ENCODE data around the gene COPB1. TPM values are rescaled to one million over a fixed set of nuclear protein-coding genes. Genes with fewer than 3 reads are reported as not detected.

COPB1 gene
- total and polyA plus RNA-seq, 2 of the 13 experiments (the other 11 are each of a cell fraction or from before 2014, with no cell fraction given): 114 to 195 TPM

- TF ChIP-seq AGO2 (optimal IDR thresholded peaks at IDR 0.05; ENCODE audit: low read depth, low read length) (no peak), TGIF2 (CRISPR knock-in tag; IDR thresholded peaks at IDR 0.05) (no peak), ZNF605 (CRISPR knock-in tag; IDR thresholded peaks at IDR 0.05) (no peak)
Measured at GRCh38 chr11:14458377-14458776, 41.2 kb downstream of the COPB1 start.

DNA sequence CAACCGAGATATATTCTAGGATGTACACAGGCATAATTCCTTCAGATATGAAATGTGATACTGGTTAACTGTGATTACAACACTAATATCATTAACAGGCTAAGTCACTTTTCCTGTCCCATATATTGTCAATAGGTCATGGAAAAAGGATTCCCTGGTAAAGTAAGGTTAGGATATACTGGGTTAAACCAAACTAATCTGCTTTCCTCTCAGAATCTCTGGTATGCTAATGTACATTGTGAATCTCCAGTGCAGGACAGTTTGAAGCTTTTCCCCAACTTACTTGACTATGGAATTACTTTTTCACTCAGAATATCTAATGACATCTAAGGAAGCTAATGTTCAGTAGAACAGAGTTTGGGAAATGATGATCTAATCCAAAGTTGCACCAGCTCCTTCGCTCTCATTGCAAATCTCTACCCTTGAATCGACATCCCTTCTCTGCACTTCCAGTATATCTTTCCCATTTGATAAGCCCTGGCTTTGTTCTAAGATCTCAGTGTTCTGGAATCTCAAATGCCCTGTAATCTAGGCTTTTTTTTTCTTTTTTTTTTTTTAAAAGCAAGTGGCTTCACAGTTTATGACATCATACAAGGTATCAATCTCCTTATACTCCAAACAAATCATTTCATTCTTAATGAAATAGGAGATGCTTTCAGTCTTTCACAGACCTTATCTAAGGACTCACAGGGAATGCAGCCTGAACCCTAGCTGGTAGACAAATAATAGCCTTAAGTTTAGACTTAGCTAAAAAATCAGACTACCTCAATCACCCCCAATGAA, 43.8 kb downstream of the COPB1 start:
- CTCF ChIA-PET (ENCODE audit: low intra/inter-chr PET ratio, low total read pairs): interaction anchor here (2.2 kb wide), 1 partner anchor 155 kb away, joined by 11 read pairs; no protein-coding TSS in a partner anchor
- in situ Hi-C loops (cut with HindIII; ENCODE audit: extremely low pct_ligation_motif_present, low pct_unique_long_range_greater_than_20kb): no loop called here
- no peaks in the 10 kb centered on the region for H3K79me2 ChIP-seq (ENCODE audit: insufficient read depth, low read length)
- intact Hi-C loops (cut with micrococcal nuclease; ENCODE audit: unreplicated experiment): loop anchor here (1.0 kb wide), 1 partner anchor 156 kb away; no protein-coding TSS in a partner anchor
- H3K27ac ChIP-seq (ENCODE audit: extremely low read length, insufficient read depth, low read length): no peak overlapping the region
- no peaks in the 10 kb centered on the region for H3K4me1 ChIP-seq (ENCODE audit: insufficient read depth, low read length)
- H2AFZ ChIP-seq (ENCODE audit: low read length): no peak overlapping the region
- peaks cover 3 to 21% of the 10 kb centered on the region in 2 experiments; a peak in 4 of 5 replicates for H3K36me3 ChIP-seq (replicated peaks in 1 of 2; ENCODE audit: control insufficient read depth in 1 of 2, insufficient read depth in 2 of 2, low read length in 2 of 2)
- H3K9ac ChIP-seq (ENCODE audit: insufficient read depth, low read depth, low read length): no peak overlapping the region
- H3K4me2 ChIP-seq (ENCODE audit: low read depth, low read length): no peak overlapping the region
- DNase-seq (ENCODE audit: low spot score) (no peak), FAIRE-seq (no peak), ATAC-seq (peak; percentile 19; the same call in 1 of the 3 replicates)
- H3K9me3 ChIP-seq (ENCODE audit: low read length): no peaks in the 10 kb centered on the region
- POLR2A ChIA-PET: interaction anchor here (0.7 to 1.1 kb wide), 4 partner anchors 44 to 175 kb away, joined by 3 to 5 read pairs (median 4); no protein-coding TSS in a partner anchor
- no peak overlapping the region for H3K4me3 ChIP-seq (replicated peaks in 1 of 3; ENCODE audit: insufficient read depth in 1 of 3, low read depth in 2 of 3, low read length in 3 of 3)
- no peak for TF ChIP-seq MAZ (IDR thresholded peaks at IDR 0.05; ENCODE audit: borderline replicate concordance, low read depth, low read length)
- TF ChIP-seq MAZ (CRISPR knock-in tag; IDR thresholded peaks at IDR 0.05; ENCODE audit: low read depth): no peak
- TF ChIP-seq CBFB (CRISPR knock-in tag; IDR thresholded peaks at IDR 0.05): no peak
- peak; percentile 73 for TF ChIP-seq ATF7 (IDR thresholded peaks at IDR 0.05)
- TF ChIP-seq ATF7 (CRISPR knock-in tag; IDR thresholded peaks at IDR 0.05): no peak
- BruUV-seq (replicated peaks): no TSS peak
- peaks cover 14% of the 10 kb centered on the region for H4K20me1 ChIP-seq (ENCODE audit: insufficient read depth, low read length)
- WGBS (ENCODE audit: low lambda C conversion rate): 89% methylated on average over 3 of the region's 3 CpGs
- H3K27me3 ChIP-seq (ENCODE audit: control insufficient read depth in 1 of 2, insufficient read depth in 2 of 2, low read length in 2 of 2): no peaks in the 10 kb centered on the region

More at GRCh38 chr11:14458377-14458776, 41.2 kb downstream of the COPB1 start:
- no peak overlapping the region for H3K4me2 ChIP-seq (ENCODE audit: low read depth, low read length)
- H4K20me1 ChIP-seq (ENCODE audit: insufficient read depth, low read length): peaks cover 14% of the 10 kb centered on the region
- H3K9ac ChIP-seq (ENCODE audit: insufficient read depth, low read depth, low read length): no peak overlapping the region
- H3K9me3 ChIP-seq (ENCODE audit: low read length): no peaks in the 10 kb centered on the region
- peaks cover 10 to 45% of the 10 kb centered on the region in 2 experiments for H3K36me3 ChIP-seq (replicated peaks in 1 of 2; ENCODE audit: control insufficient read depth in 1 of 2, insufficient read depth in 2 of 2, low read length in 2 of 2)
- in situ Hi-C loops (cut with HindIII; ENCODE audit: extremely low pct_ligation_motif_present, low pct_unique_long_range_greater_than_20kb): no loop called here
- POLR2A ChIA-PET: no interaction called here
- CTCF ChIA-PET (ENCODE audit: low intra/inter-chr PET ratio, low total read pairs): no interaction called here
- intact Hi-C loops (cut with micrococcal nuclease; ENCODE audit: unreplicated experiment): no loop called here
- no peaks in the 10 kb centered on the region for H3K27me3 ChIP-seq (ENCODE audit: control insufficient read depth in 1 of 2, insufficient read depth in 2 of 2, low read length in 2 of 2)
- FAIRE-seq (no peak), DNase-seq (ENCODE audit: low spot score) (no peak), ATAC-seq (no peak)
- no peaks in the 10 kb centered on the region for H3K4me1 ChIP-seq (ENCODE audit: insufficient read depth, low read length)
- H2AFZ ChIP-seq (ENCODE audit: low read length): no peak overlapping the region
- H3K79me2 ChIP-seq (ENCODE audit: insufficient read depth, low read length): no peaks in the 10 kb centered on the region
- H3K27ac ChIP-seq (ENCODE audit: extremely low read length, insufficient read depth, low read length): no peak overlapping the region
- 97% methylated on average over 3 of the region's 3 CpGs for WGBS (ENCODE audit: low lambda C conversion rate)
- no peak overlapping the region for H3K4me3 ChIP-seq (replicated peaks in 1 of 3; ENCODE audit: insufficient read depth in 1 of 3, low read depth in 2 of 3, low read length in 3 of 3)
- BruUV-seq (replicated peaks): no TSS peak
